GM12878 (cell line): ENCODE data around the gene TLDC2. TPM values are rescaled to one million over a fixed set of nuclear protein-coding genes. Genes with fewer than 3 reads are reported as not detected.

ENCODE experiments used
- ATAC-seq: fragments of 200-7000 bp; cut with Tn5 transposase; 3 replicates; pipeline ENCODE4 v1.9.1; 2020; ENCODE audit warnings: mild to moderate bottlenecking, moderate library complexity
- BruUV-seq: library from RNA; stranded (reverse); fragments of 400-500 nt; replicated peaks from 2 replicates; lab custom pipeline; 2021; lab: Mats Ljungman, UMichigan
- CTCF ChIA-PET: fragments of 300-600 bp; sonication (Branson Sonifier 250); formaldehyde crosslinking; extraction: SDS; loops from one replicate; lab custom pipeline; 2021; ENCODE audit warnings: inconsistent platforms; lab: Yijun Ruan, JAX
- POLR2A ChIA-PET: fragments of 350-600 bp; formaldehyde crosslinking; extraction: SDS; loops from one replicate; lab custom pipeline; 2021; ENCODE audit warnings: inconsistent platforms; lab: Charles Lee
- RAD21 ChIA-PET: fragments of 300-600 bp; sonication (Branson Sonifier 250); formaldehyde crosslinking; loops from one replicate; lab custom pipeline; 2023; ENCODE audit warnings: antibody characterized with exemption; ENCODE audit not compliant: unreplicated experiment; lab: Charles Lee
- SMC1A ChIA-PET: fragments of 300-600 bp; sonication (Branson Sonifier 250); formaldehyde crosslinking; loops from one replicate; lab custom pipeline; 2023; ENCODE audit not compliant: unreplicated experiment, uncharacterized antibody; lab: Charles Lee
- DNase-seq: peaks from one replicate; pipeline ENCODE4 v3.0.0-alpha.2; 2011; ENCODE audit warnings: low read depth, low spot score
- FAIRE-seq: peaks from 3 replicates; lab custom pipeline; 2011; peaks lifted over from hg19 to GRCh38; lab: Jason Lieb, UNC
- H2AFZ ChIP-seq: 2 replicates; pipeline ENCODE4 v1.6.0; 2011; ENCODE audit warnings: low read depth, low read length, control low read depth; ENCODE audit not compliant: control insufficient read depth
- H3K27ac ChIP-seq: 2 replicates; pipeline ENCODE4 v1.5.1; 2011; ENCODE audit warnings: control low read depth; ENCODE audit not compliant: control insufficient read depth, insufficient read depth
- H3K27me3 ChIP-seq, 2 experiments: replicated peaks in 1 of 2; 2 replicates each; pipeline versions ENCODE4 v1.6.0 to v1.6.1; 2011; ENCODE audit warnings: low read length in 1 of 2; ENCODE audit not compliant: control insufficient read depth in 2 of 2, insufficient read depth in 2 of 2
- H3K36me3 ChIP-seq, 2 experiments: 2 replicates each; pipeline ENCODE4 v1.5.1; 2011; ENCODE audit warnings: low read length in 1 of 2; ENCODE audit not compliant: control insufficient read depth in 2 of 2, insufficient read depth in 2 of 2
- H3K4me1 ChIP-seq: 2 replicates; pipeline ENCODE4 v1.6.1; 2011; ENCODE audit warnings: mild to moderate bottlenecking, low read length, moderate library complexity, mixed read lengths; ENCODE audit not compliant: control insufficient read depth, insufficient read depth
- H3K4me2 ChIP-seq: 2 replicates; pipeline ENCODE4 v1.6.0; 2011; ENCODE audit warnings: control low read depth; ENCODE audit not compliant: control insufficient read depth, insufficient read depth
- H3K4me3 ChIP-seq: fragments of 200-600 bp; sonication (generic); 2 replicates; pipeline ENCODE4 v1.5.1; 2016
- H3K79me2 ChIP-seq: 2 replicates; pipeline ENCODE4 v1.6.0; 2011; ENCODE audit warnings: low read length; ENCODE audit not compliant: control insufficient read depth, insufficient read depth
- H3K9ac ChIP-seq: 2 replicates; pipeline ENCODE4 v1.8.0; 2011; ENCODE audit warnings: low read length, control low read depth, mixed read lengths; ENCODE audit not compliant: control insufficient read depth, insufficient read depth
- H3K9me3 ChIP-seq: replicated peaks from 3 replicates; pipeline ENCODE4 v1.5.1; 2011; ENCODE audit warnings: mild to moderate bottlenecking, low read length; ENCODE audit not compliant: control insufficient read depth, insufficient read depth
- H4K20me1 ChIP-seq: 2 replicates; pipeline ENCODE4 v1.6.0; 2011; ENCODE audit not compliant: control insufficient read depth, insufficient read depth
- CBX3 ChIP-seq: fragments of 200-600 bp; sonication (generic); IDR thresholded peaks from 2 replicates; pipeline ENCODE4 v1.6.1; 2016; ENCODE audit warnings: low read depth, borderline replicate concordance
- CREB1 ChIP-seq: IDR thresholded peaks from 2 replicates; pipeline ENCODE4 v1.6.1; 2012; ENCODE audit warnings: low read depth, mild to moderate bottlenecking, inconsistent platforms
- ETV6 ChIP-seq, 2 experiments: fragments of 450-650 bp in 1 of 2; IDR thresholded peaks in 1 of 2; conservative IDR thresholded peaks in 1 of 2; 2 replicates each; pipeline ENCODE4 v1.6.1; 2014; ENCODE audit warnings: antibody characterized with exemption in 1 of 2, borderline replicate concordance in 1 of 2, low read depth in 1 of 2, mild to moderate bottlenecking in 1 of 2, moderate library complexity in 1 of 2
- EZH2 ChIP-seq: IDR thresholded peaks from 2 replicates; pipeline ENCODE4 v1.6.1; 2012; ENCODE audit warnings: low read depth, mild to moderate bottlenecking, control low read depth, inconsistent platforms, low read length, borderline replicate concordance; ENCODE audit not compliant: control insufficient read depth
- HDAC2 ChIP-seq: fragments of 200-600 bp; sonication (generic); IDR thresholded peaks from 2 replicates; pipeline ENCODE4 v1.6.1; 2017
- KDM1A ChIP-seq: fragments of 200-600 bp; sonication (generic); IDR thresholded peaks from 2 replicates; pipeline ENCODE4 v1.6.1; 2016; ENCODE audit warnings: borderline replicate concordance
- MEF2A ChIP-seq: IDR thresholded peaks from 2 replicates; pipeline ENCODE4 v1.6.1; 2011; ENCODE audit warnings: low read depth, mild to moderate bottlenecking, low read length, moderate library complexity; ENCODE audit not compliant: insufficient read depth
- MEF2B ChIP-seq: fragments of 450-650 bp; IDR thresholded peaks from 2 replicates; pipeline ENCODE4 v1.6.1; 2018; ENCODE audit warnings: mild to moderate bottlenecking, moderate library complexity; ENCODE audit not compliant: partially characterized antibody, poor library complexity, severe bottlenecking
- SMAD5 ChIP-seq: IDR thresholded peaks from 2 replicates; pipeline ENCODE4 v1.6.1; 2016; ENCODE audit warnings: antibody characterized with exemption, low read depth
- SUPT20H ChIP-seq: IDR thresholded peaks from 2 replicates; pipeline ENCODE4 v1.6.1; 2011; ENCODE audit warnings: low read depth, mild to moderate bottlenecking, low read length, moderate library complexity, borderline replicate concordance; ENCODE audit not compliant: control insufficient read depth
- TCF7 ChIP-seq: IDR thresholded peaks from 2 replicates; pipeline ENCODE4 v1.6.1; 2014; ENCODE audit warnings: antibody characterized with exemption, borderline replicate concordance
- ZNF217 ChIP-seq: fragments of 450-650 bp; IDR thresholded peaks from 2 replicates; pipeline ENCODE4 v1.6.1; 2017; ENCODE audit warnings: antibody characterized with exemption, mild to moderate bottlenecking
- ZNF24 ChIP-seq: fragments of 450-650 bp; IDR thresholded peaks from 2 replicates; pipeline ENCODE4 v1.6.1; 2017; ENCODE audit warnings: antibody characterized with exemption, mild to moderate bottlenecking
- ZNF274 ChIP-seq: IDR thresholded peaks from one replicate; pipeline ENCODE4 v1.8.0; 2011; ENCODE audit not compliant: insufficient read length, insufficient read depth
- WGBS: methylation state at CpG from one replicate; pipeline ENCODE4 v1.1.6; 2016; ENCODE audit warnings: low lambda C conversion rate; ENCODE audit not compliant: insufficient replicate concordance, insufficient coverage; ENCODE audit errors: missing lambda C conversion rate; 5-methylcytosine and 5-hydroxymethylcytosine counted together
- in situ Hi-C: fragments of 300-500 bp; cut with MboI; formaldehyde crosslinking; loops from 9 replicates; pipeline ENCODE4 v1.14.3; 2018; ENCODE audit warnings: mixed read lengths
- intact Hi-C: fragments of 100-400 bp; cut with micrococcal nuclease; formaldehyde crosslinking; loops from one replicate; pipeline ENCODE4 v1.14.2; 2022; ENCODE audit not compliant: unreplicated experiment
- polyA plus RNA-seq, 11 experiments: library from polyadenylated mRNA; depleted of rRNA in 4 of 11; unstranded in 6 of 11; stranded (reverse) in 5 of 11; fragments of >200 nt; fragmentation: Nextera tagmentation in 4 of 11; fragmentation: Illumina TruSeq in 1 of 11; extraction: Ambion mirVana in 4 of 11; extraction: Trizol in 1 of 11; gene quantifications; 1 replicate in 1 of 11; 2 replicates in 10 of 11; pipeline versions ENCODE4 v1.2.1 to v1.2.3, GENCODE V29; 2011 to 2016; ENCODE audit warnings: inconsistent platforms in 2 of 11, missing spikeins in 2 of 11, low read depth in 1 of 11
- total RNA-seq, 4 experiments: library from RNA; depleted of rRNA in 3 of 4; stranded (reverse); fragments of >200 nt in 3 of 4; fragmentation: Illumina TruSeq in 1 of 4; extraction: Trizol in 1 of 4; gene quantifications; 2 replicates each; pipeline versions ENCODE4 v1.2.1 to v1.2.3, GENCODE V29; 2013 to 2021
- TF ChIP-seq, protein P1 (sequence below): IDR thresholded peaks from 2 replicates; pipeline ENCODE4 v1.6.1; 2011; ENCODE audit warnings: low read depth, low read length, improper control_type of control experiment, borderline replicate concordance
- TF ChIP-seq, protein P2 (sequence below): fragments of 450-650 bp; IDR thresholded peaks from 2 replicates; pipeline ENCODE4 v1.6.1; 2017; ENCODE audit warnings: antibody characterized with exemption, mild to moderate bottlenecking, moderate library complexity
- TF ChIP-seq, protein P3 (sequence below): IDR thresholded peaks from 2 replicates; pipeline ENCODE4 v1.6.1; 2012; ENCODE audit warnings: low read length, inconsistent platforms

Gene TLDC2
- total and polyA plus RNA-seq, 10 of the 15 experiments (the other 5 are each of a cell fraction or from before 2014, with no cell fraction given): 0.05 to 0.41 (median 0.21) TPM

DNA sequence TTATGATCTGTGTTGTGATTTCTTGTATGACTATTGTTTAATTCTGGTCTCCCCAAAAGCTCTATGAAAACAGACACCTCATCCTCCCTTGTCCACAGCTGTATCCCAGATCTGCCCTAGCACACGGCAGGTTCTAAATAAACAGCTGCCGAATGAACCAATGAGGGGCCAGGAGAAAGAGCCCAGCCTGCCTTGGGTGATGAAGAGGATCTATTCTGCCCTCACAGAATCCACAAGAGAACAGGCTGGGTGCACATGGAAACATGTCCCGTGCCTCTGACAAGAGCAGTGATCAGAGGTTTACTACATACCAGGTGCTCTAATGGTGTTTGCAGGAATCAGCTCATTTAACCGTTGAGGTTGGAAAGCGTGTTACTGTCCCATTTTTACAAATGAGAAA, 15.6 kb upstream of the TLDC2 start:
- BruUV-seq: no TSS peak
- no peak overlapping the region for H3K4me3 ChIP-seq
- H3K9ac ChIP-seq: no peak overlapping the region
- DNase-seq (no peak), FAIRE-seq (no peak), ATAC-seq (no peak)
- TF ChIP-seq TCF7: no peak
- no peak for TF ChIP-seq CREB1
- TF ChIP-seq, protein P1, sequence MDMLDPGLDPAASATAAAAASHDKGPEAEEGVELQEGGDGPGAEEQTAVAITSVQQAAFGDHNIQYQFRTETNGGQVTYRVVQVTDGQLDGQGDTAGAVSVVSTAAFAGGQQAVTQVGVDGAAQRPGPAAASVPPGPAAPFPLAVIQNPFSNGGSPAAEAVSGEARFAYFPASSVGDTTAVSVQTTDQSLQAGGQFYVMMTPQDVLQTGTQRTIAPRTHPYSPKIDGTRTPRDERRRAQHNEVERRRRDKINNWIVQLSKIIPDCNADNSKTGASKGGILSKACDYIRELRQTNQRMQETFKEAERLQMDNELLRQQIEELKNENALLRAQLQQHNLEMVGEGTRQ: no peak
- TF ChIP-seq EZH2: no peak
- TF ChIP-seq, protein P2, sequence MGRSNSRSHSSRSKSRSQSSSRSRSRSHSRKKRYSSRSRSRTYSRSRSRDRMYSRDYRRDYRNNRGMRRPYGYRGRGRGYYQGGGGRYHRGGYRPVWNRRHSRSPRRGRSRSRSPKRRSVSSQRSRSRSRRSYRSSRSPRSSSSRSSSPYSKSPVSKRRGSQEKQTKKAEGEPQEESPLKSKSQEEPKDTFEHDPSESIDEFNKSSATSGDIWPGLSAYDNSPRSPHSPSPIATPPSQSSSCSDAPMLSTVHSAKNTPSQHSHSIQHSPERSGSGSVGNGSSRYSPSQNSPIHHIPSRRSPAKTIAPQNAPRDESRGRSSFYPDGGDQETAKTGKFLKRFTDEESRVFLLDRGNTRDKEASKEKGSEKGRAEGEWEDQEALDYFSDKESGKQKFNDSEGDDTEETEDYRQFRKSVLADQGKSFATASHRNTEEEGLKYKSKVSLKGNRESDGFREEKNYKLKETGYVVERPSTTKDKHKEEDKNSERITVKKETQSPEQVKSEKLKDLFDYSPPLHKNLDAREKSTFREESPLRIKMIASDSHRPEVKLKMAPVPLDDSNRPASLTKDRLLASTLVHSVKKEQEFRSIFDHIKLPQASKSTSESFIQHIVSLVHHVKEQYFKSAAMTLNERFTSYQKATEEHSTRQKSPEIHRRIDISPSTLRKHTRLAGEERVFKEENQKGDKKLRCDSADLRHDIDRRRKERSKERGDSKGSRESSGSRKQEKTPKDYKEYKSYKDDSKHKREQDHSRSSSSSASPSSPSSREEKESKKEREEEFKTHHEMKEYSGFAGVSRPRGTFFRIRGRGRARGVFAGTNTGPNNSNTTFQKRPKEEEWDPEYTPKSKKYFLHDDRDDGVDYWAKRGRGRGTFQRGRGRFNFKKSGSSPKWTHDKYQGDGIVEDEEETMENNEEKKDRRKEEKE: no peak
- TF ChIP-seq SUPT20H: no peak
- TF ChIP-seq KDM1A: no peak
- no peak for TF ChIP-seq MEF2B
- no peak for TF ChIP-seq HDAC2
- TF ChIP-seq, protein P3, sequence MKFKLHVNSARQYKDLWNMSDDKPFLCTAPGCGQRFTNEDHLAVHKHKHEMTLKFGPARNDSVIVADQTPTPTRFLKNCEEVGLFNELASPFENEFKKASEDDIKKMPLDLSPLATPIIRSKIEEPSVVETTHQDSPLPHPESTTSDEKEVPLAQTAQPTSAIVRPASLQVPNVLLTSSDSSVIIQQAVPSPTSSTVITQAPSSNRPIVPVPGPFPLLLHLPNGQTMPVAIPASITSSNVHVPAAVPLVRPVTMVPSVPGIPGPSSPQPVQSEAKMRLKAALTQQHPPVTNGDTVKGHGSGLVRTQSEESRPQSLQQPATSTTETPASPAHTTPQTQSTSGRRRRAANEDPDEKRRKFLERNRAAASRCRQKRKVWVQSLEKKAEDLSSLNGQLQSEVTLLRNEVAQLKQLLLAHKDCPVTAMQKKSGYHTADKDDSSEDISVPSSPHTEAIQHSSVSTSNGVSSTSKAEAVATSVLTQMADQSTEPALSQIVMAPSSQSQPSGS: no peak
- TF ChIP-seq ZNF217: no peak
- TF ChIP-seq ETV6 (conservative IDR thresholded peaks at IDR 0.05 in 1 of 2, IDR thresholded peaks at IDR 0.05 in 1 of 2; ENCODE audit: borderline replicate concordance in 1 of 2, low read depth in 1 of 2): no peak
- no peak for TF ChIP-seq SMAD5
- TF ChIP-seq ZNF274: no peak
- TF ChIP-seq ZNF24: no peak
- no peak for TF ChIP-seq MEF2A
- TF ChIP-seq CBX3: no peak
- no peaks in the 10 kb centered on the region; a peak in 1 of 4 replicates for H3K36me3 ChIP-seq
- no peak overlapping the region for H3K27ac ChIP-seq
- WGBS: 74% methylated on average over 5 of the region's 5 CpGs
- ChIA-PET CTCF (interaction anchor here (1.0 to 25.3 kb wide), 6 partner anchors 12 to 106 kb away, joined by 3 to 349 read pairs (median 5); no protein-coding TSS in a partner anchor), RAD21 (interaction anchor here (0.8 to 9.7 kb wide), 8 partner anchors 11 to 255 kb away, joined by 3 to 215 read pairs (median 4); partner anchors contain the start of genes DSN1 and RAB5IF), POLR2A (interaction anchor here (0.6 to 12.4 kb wide), 6 partner anchors 8 to 24 kb away, joined by 4 to 114 read pairs (median 8); no protein-coding TSS in a partner anchor), SMC1A (interaction anchor here (0.8 to 13.5 kb wide), 8 partner anchors 8 to 52 kb away, joined by 3 to 105 read pairs (median 4); no protein-coding TSS in a partner anchor)
- H3K79me2 ChIP-seq: peaks cover 16% of the 10 kb centered on the region
- H4K20me1 ChIP-seq: 0 out of 2 replicates have a peak, but pooled peaks cover 3% of the 10 kb centered on the region
- H2AFZ ChIP-seq: no peak overlapping the region
- intact Hi-C loops (loop anchor here (5.0 to 10.0 kb wide), 4 partner anchors 33 to 256 kb away; partner anchors contain the start of genes DSN1 and RAB5IF), in situ Hi-C loops (no loop called here)
- no peaks in the 10 kb centered on the region for H3K9me3 ChIP-seq
- H3K4me1 ChIP-seq: peaks cover 17% of the 10 kb centered on the region
- peak overlapping the region; percentile 86; the same call in 1 of the 2 replicates for H3K4me2 ChIP-seq
- no peaks in the 10 kb centered on the region for H3K27me3 ChIP-seq
